Stimulated activated naive B cell treated with anti-CD40 and anti-IgM and Interleukin-4, amounts not matched to agents 10 μg/mL and 1 μg/mL and 100 μg/mL, for 72 hours (primary cell): ENCODE results near the gene PLD6.
A peak's percentile ranks its signal among the peaks of the same experiment; 100 is the strongest.
"Not testable (repeated sequence)": the region's sequence is repeated elsewhere in the genome, so short reads cannot be mapped to it uniquely, and the experiment has no call there.

Experiments
- ATAC-seq, 2 donors: fragments of 150-1000 bp; cut with Tn5 transposase; replicated peaks; 2 replicates each; pipeline ENCODE4 v1.10.0; 2021; ENCODE audit warnings: moderate library complexity in 1 of 2
- DNase-seq: peaks from one replicate; pipeline ENCODE4 v3.0.0; 2021
- H3K27ac Mint-ChIP-seq: one replicate; pipeline ENCODE4 v1.8.0; 2022; ENCODE audit warnings: mild to moderate bottlenecking, mixed read lengths
- H3K27me3 Mint-ChIP-seq, 2 donors: one replicate each; pipeline ENCODE4 v1.8.0; 2022; ENCODE audit warnings: mixed read lengths in 2 of 2
- H3K36me3 Mint-ChIP-seq, 2 donors: one replicate each; pipeline ENCODE4 v1.8.0; 2022; ENCODE audit warnings: mixed read lengths in 2 of 2, mild to moderate bottlenecking in 1 of 2
- H3K4me1 Mint-ChIP-seq, 2 donors: one replicate each; pipeline ENCODE4 v1.8.0; 2022; ENCODE audit warnings: mixed read lengths in 2 of 2, mild to moderate bottlenecking in 1 of 2
- H3K4me3 Mint-ChIP-seq, 2 donors: one replicate each; pipeline ENCODE4 v1.8.0; 2022; ENCODE audit warnings: mild to moderate bottlenecking in 2 of 2, mixed read lengths in 2 of 2, moderate library complexity in 1 of 2
- H3K9me3 Mint-ChIP-seq, 2 donors: one replicate each; pipeline ENCODE4 v1.8.0; 2022; ENCODE audit warnings: mixed read lengths in 2 of 2, mild to moderate bottlenecking in 1 of 2

Gene PLD6

DNA sequence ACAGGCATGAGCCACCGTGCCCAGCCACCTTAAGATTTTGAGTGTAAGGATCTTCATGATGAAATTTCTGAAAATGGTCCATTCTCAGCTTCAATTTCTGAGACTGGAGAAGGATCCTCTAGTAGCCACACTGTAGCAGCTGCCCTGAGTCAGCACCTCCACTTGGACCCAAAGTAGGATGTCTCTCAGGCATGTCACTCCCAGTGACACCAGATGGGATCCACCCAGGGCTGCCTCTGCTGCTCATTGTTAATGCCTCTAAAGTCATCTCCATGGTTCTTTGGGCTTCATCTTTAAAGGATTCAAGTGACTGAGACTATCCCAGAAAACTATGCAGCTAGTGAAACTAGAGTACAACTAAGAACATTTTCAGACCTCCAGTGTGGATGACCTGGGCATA, 7.9 kb downstream of the PLD6 start:
- no peaks in the 10 kb centered on the region for H3K27me3 Mint-ChIP-seq
- DNase-seq, result no peak
- H3K27ac Mint-ChIP-seq, result no peak overlapping the region
- no peaks in the 10 kb centered on the region for H3K9me3 Mint-ChIP-seq
- peaks cover 6 to 12% of the 10 kb centered on the region in 2 donors for H3K4me1 Mint-ChIP-seq
- no peak for ATAC-seq
- H3K36me3 Mint-ChIP-seq, result peaks cover 20 to 41% of the 10 kb centered on the region in 2 donors
- H3K4me3 Mint-ChIP-seq, result no peak overlapping the region

DNA sequence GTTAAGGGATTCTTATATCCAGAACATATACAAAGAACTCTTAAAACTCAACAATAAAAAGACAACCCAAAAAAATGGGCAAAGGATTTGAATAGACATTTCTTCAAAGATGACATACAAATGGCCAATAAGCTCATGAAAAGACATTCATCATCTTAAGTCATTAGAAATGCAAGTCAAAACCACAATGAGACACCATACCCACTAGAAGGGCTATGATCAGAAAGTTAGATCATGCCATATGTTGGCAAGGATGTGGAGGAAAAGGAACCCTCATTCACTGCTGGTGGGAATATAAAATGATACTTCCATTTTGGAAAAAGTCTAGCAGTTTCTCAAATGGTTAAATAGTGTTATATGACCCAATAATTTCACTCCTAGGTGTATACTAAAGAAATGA, 9.4 kb downstream of the PLD6 start:
- Mint-ChIP-seq H3K27ac (peak overlapping the region; percentile 14), H3K9me3 (no peaks in the 10 kb centered on the region), H3K4me3 (no peak overlapping the region), H3K36me3 (peaks cover 12 to 29% of the 10 kb centered on the region in 2 donors), H3K27me3 (no peaks in the 10 kb centered on the region), H3K4me1 (peaks cover 6 to 15% of the 10 kb centered on the region in 2 donors)
- ATAC-seq (no peak), DNase-seq (no peak)

DNA sequence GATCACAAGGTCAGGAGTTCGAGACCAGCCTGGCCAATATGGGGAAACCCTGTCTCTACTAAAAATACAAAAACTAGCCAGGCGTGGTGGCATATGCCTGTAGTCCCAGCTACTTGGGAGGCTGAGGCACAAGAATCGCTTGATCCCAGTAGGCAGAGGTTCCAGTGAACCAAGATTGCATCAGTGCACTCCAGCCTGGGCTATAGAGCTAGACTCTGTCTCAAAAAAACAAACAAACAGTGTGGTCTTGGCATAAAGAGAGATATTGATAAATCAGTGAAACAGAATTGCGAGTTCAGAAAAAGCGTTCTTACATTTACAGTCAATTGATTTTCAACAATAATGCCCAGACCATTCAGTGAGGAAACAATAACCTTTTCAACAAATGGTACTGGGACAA, 10.7 kb downstream of the PLD6 start:
- H3K27me3 Mint-ChIP-seq, H3K9me3 Mint-ChIP-seq, H3K4me3 Mint-ChIP-seq, DNase-seq, H3K27ac Mint-ChIP-seq, ATAC-seq: not testable (repeated sequence)
- H3K36me3 Mint-ChIP-seq, result peaks cover 5 to 22% of the 10 kb centered on the region in 2 donors
- peaks cover 6 to 23% of the 10 kb centered on the region in 2 donors for H3K4me1 Mint-ChIP-seq

DNA sequence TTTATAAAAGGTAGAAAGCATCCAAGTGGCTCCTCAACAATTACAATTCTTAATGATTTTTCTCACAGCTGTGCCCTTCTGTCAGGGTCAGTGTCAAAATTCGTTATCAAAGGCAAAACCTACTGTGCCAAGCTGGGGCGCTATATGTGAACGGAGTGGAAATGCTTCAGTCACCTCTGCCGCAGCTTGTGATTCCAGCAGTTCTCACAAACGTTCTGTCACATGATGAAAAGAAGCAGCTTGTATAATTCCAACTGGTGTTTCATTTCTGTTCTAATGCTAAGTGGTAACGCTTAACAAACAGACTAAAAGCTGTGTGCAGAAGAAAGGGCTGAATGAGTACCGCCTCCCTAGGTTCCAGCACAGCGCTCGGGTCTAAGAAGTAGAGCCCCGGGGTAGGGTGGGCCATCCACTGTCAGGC, 14.2 kb downstream of the PLD6 start:
- Mint-ChIP-seq H3K27me3 (no peaks in the 10 kb centered on the region), H3K4me1 (peaks cover 1 to 17% of the 10 kb centered on the region in 2 donors), H3K4me3 (no peak overlapping the region), H3K27ac (no peak overlapping the region), H3K36me3 (peaks cover 4 to 12% of the 10 kb centered on the region in 2 donors), H3K9me3 (no peaks in the 10 kb centered on the region)
- peak; percentile 38 to 52 for ATAC-seq
- DNase-seq, result no peak

DNA sequence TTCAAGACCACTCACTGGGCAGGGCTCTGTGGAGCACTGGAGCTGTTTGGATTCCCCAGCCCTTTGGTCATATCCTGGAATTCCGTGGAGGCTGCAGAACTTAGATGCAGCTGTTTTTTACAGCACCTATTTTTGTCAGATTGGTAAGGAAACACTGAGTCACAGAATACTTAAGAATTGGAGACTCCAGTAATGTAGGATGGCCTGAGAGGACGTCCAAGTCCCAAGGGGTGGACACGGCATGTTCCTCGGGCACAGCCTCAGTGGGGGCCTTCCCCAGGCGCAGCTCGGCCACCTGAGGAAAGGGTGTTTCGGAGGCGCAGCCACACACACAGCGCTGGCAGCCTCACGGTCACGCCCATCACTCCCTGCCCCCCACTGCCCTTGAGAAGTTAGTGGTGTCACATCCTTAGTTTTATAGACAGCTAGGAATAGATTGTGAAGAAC, 14.8 kb downstream of the PLD6 start:
- ATAC-seq (no peak), DNase-seq (no peak)
- H3K9me3 Mint-ChIP-seq, result no peaks in the 10 kb centered on the region
- H3K4me1 Mint-ChIP-seq, result peaks cover 0 to 17% of the 10 kb centered on the region in 2 donors
- peaks cover 6 to 13% of the 10 kb centered on the region in 2 donors for H3K36me3 Mint-ChIP-seq
- H3K4me3 Mint-ChIP-seq, result no peak overlapping the region
- H3K27ac Mint-ChIP-seq, result no peak overlapping the region
- no peaks in the 10 kb centered on the region for H3K27me3 Mint-ChIP-seq

DNA sequence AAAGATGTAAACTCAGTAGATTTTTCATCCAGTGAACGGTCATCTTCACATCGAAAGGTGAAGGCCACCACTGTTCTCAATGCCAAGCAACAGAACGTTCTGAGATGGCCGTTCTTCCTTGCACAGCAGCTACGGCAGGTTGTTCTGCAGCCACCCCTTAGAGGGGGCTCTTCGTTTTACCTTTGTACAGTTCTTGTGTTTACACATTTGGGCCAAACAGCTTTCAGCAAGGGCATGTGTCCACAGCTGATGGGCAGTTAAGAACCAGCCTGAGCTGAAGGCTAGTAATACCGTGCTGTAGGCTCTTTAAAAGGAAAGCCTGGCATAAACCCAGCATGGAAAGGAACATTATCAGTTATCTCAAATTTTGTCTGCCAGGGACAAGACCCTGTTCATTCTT, 15.9 kb downstream of the PLD6 start:
- ATAC-seq (no peak), DNase-seq (no peak)
- peaks cover 11 to 22% of the 10 kb centered on the region in 2 donors for H3K36me3 Mint-ChIP-seq
- no peak overlapping the region for H3K27ac Mint-ChIP-seq
- no peak overlapping the region for H3K4me3 Mint-ChIP-seq
- peaks cover 4 to 29% of the 10 kb centered on the region in 2 donors for H3K4me1 Mint-ChIP-seq
- no peaks in the 10 kb centered on the region for H3K9me3 Mint-ChIP-seq
- no peaks in the 10 kb centered on the region for H3K27me3 Mint-ChIP-seq

DNA sequence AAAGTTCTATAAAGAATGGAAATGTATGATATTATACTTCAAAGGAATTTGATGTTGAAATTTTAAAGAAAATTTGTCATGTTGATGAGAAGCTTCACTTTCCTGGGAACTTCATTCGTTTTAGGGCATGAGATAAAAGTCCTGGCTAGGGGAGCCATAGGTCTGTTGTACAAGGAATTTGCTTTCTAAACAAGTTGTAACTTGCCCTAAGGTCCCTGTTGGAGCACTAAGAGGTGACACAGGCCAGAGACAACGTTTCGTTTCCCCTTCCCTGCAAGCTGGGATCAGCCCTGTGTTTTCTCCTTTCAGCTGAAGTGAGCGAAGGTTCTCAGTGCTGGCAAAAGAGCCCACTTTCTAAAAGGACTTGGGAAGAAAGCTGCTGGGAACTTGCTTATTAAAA, 16.6 kb downstream of the PLD6 start:
- Mint-ChIP-seq H3K36me3 (peaks cover 13 to 28% of the 10 kb centered on the region in 2 donors), H3K9me3 (no peaks in the 10 kb centered on the region), H3K4me3 (no peak overlapping the region), H3K27me3 (no peaks in the 10 kb centered on the region), H3K27ac (peak overlapping the region; percentile 51), H3K4me1 (peaks cover 9 to 34% of the 10 kb centered on the region in 2 donors)
- no peak for DNase-seq
- ATAC-seq, result no peak

DNA sequence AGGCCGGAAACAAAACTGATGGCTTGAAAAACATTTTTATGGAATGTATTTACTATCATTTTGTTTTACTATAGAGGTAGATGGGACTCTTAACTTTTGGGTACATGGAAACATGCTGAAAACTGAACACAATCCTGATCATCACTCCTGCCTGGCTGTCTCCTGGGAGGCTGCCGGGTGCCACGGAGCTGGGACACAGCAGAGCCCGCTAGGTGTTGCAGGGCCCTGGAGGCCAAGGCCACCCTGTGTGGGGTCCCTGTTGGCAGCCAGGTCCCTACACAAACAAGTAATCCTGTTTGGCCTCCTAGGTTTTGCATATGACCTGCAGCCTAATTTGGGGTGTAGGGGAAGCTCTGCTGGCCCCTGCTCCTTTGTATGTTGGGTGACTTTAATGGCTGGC, 17.5 kb downstream of the PLD6 start:
- Mint-ChIP-seq H3K9me3 (no peaks in the 10 kb centered on the region), H3K27me3 (no peaks in the 10 kb centered on the region), H3K36me3 (peaks cover 19 to 37% of the 10 kb centered on the region in 2 donors), H3K4me3 (no peak overlapping the region), H3K27ac (no peak overlapping the region), H3K4me1 (peaks cover 13 to 40% of the 10 kb centered on the region in 2 donors)
- DNase-seq (no peak), ATAC-seq (no peak)

DNA sequence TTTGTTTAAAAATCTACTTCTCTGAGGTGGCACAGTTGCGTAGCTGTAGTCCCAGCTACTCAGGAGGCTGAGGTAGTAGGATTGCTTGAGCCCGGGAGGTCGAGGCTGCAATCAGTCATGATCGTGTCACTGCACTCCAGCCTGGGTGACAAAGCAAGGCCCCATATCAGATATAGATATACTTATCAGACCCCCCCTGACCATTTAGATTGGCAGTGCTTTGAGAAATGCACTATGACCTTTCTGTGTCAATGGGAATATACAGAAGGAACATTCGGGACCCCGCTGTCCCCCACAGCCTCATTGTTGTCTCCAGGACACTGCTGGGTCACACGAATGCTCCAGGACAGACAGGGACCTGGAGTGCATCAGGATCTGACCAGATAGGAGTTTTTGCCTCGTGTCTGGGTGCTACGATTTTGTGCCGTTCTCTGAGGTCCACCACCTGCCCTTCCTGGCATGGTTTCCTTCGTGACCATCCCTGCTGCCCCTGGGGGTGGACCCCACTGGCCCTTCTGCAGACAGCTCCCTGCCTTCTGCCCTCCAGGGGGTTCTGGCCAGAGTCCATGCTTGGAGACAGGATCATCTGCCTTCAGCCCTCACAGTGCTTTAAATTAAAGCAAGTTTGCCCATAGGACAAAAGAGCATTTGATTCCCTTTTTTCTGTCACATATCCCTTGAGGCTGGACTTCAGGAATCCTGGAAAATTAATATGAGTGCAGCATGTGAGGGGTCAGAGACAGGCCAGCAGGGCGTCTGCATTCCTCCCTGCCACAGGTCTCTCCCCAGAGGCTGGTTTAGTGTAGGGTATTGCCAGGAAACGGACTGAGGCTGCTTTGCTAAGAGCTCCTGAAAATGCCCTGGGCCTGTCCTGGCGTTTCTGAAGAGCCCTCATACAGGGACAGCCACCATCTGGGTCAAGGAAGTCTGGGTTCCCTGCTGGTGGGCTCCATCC, 19.3 kb downstream of the PLD6 start:
- no peak for DNase-seq
- no peaks in the 10 kb centered on the region for H3K27me3 Mint-ChIP-seq
- no peak overlapping the region for H3K4me3 Mint-ChIP-seq
- H3K9me3 Mint-ChIP-seq, result no peaks in the 10 kb centered on the region
- peaks cover 25 to 42% of the 10 kb centered on the region in 2 donors for H3K36me3 Mint-ChIP-seq
- no peak for ATAC-seq
- H3K27ac Mint-ChIP-seq, result no peak overlapping the region
- peaks cover 19 to 49% of the 10 kb centered on the region in 2 donors for H3K4me1 Mint-ChIP-seq

DNA sequence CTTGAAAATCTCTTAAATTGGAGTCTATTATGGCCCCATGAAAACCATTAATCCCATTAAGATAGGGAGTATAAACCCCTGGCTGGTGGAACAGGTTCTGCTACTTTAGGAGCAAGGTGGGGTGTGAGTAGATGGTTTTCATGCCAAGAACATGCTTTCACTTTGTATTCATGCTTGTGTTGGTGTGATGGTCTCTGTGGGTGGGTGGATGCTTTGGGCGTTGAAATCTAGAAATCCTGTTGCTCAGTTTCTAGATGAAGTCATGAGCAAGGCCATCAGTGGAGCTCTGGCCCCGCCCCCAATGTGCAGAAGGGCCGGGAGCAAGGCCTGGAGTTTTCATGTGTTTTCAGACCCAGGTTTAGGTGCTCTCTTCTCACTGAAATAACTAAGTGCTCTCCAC, 20.1 kb downstream of the PLD6 start:
- Mint-ChIP-seq H3K4me3 (no peak overlapping the region), H3K9me3 (no peaks in the 10 kb centered on the region), H3K27ac (no peak overlapping the region), H3K36me3 (peaks cover 29 to 46% of the 10 kb centered on the region in 2 donors), H3K4me1 (peaks cover 24 to 49% of the 10 kb centered on the region in 2 donors), H3K27me3 (no peaks in the 10 kb centered on the region)
- DNase-seq (no peak), ATAC-seq (no peak)

DNA sequence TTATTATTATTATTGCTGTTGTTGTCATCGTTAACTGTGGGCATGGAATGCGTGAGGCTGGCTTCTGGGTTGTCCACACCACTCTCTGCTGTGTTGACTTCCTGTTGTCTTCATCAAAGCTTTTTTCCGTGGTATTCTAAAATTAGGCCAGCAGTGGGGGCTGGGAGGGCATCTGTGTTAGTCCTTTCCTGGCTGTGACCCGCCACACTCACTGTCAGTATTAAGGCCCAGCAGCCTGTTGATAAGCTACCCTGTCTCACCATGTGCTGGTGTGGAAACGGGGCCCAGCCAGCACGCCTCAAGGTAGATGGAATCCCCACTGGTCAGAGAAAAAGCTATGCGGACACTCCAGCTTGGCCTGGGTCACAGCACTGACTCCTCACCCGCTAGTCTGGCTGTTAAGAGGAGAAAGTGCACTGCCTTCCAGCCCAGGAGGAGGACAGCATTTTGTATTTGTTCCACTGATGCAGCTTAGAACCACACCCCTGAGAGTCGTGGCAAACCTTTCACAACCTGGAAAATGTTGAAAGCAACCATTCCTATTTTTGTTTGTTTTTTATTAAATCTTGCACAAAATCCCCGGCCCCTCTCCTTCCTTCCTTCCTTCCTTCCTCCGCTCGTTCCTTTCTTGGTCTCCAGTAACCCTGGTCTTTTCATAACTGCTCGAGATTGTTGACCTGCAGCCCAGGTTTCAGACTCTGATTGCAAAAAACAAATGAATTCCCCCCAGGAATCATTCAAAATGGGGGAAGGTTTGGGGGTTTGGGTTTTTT, 21.0 kb downstream of the PLD6 start:
- peaks cover 30 to 57% of the 10 kb centered on the region in 2 donors for H3K4me1 Mint-ChIP-seq
- H3K9me3 Mint-ChIP-seq, DNase-seq, H3K27me3 Mint-ChIP-seq: not testable (repeated sequence)
- peak; percentile 26 to 66 for ATAC-seq
- peaks cover 37 to 52% of the 10 kb centered on the region in 2 donors for H3K36me3 Mint-ChIP-seq
- peak overlapping the region; percentile 56 for H3K27ac Mint-ChIP-seq
- H3K4me3 Mint-ChIP-seq, result peak overlapping the region; percentile 41 to 44

DNA sequence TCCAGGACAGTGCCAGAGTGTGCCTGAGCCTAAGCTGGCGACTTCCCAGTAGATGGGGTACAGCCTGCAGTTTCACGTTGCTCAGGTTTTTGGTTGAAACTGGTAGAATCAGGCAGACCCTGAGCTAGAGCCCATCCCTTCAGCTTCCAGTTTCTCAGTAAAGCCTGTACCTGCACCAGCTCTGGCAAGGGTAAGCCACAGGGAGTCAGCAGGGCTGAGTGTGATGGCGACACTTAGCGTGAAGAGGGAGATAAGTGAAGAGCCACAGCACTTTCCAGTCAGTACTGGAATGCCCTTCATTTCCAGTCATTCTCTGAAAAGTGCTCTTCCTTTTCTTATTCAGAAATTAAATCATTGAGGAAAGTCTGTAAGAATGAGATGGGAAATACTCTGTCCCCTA, 22.4 kb downstream of the PLD6 start:
- H3K27me3 Mint-ChIP-seq, result no peaks in the 10 kb centered on the region
- no peak overlapping the region for H3K27ac Mint-ChIP-seq
- peaks cover 45 to 61% of the 10 kb centered on the region in 2 donors for H3K36me3 Mint-ChIP-seq
- peaks cover 36 to 69% of the 10 kb centered on the region in 2 donors for H3K4me1 Mint-ChIP-seq
- DNase-seq, result no peak
- no peak overlapping the region for H3K4me3 Mint-ChIP-seq
- ATAC-seq, result no peak
- H3K9me3 Mint-ChIP-seq, result no peaks in the 10 kb centered on the region

DNA sequence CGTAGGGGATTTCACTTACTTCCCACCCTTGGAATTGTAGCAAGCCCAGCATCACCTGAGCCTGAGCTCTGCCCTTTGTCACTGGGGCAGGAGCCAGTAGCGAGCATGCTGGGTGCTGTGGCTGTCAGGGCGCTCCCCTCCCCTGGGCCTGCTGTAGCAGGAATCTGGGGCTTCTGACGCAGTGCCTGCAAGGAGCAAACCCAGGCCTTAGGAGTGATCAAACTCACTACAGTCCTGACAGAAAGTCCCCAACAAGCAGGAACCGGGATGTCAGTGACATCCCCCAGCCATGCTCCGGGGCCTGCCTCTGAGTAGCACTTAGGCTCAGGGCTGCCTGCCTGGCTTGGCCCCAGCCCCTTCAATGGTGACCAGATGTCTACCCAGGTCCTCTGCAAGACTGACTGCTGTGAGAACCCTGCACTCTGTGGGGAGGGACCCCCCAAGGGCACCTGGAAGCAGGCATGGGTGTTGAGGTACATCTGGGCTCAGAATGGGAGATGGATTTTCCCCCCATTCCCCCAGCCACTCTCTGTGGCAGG, 23.5 kb downstream of the PLD6 start:
- H3K27ac Mint-ChIP-seq, result peak overlapping the region; percentile 94
- no peak for DNase-seq

More for the DNA sequence above, 23.5 kb downstream of the PLD6 start:
- H3K4me1 Mint-ChIP-seq, result peaks cover 39 to 75% of the 10 kb centered on the region in 2 donors
- H3K4me3 Mint-ChIP-seq, result peak overlapping the region in 1 of 2 donors; percentile 79
- H3K27me3 Mint-ChIP-seq, result no peaks in the 10 kb centered on the region
- ATAC-seq, result peak; percentile 10 to 16
- peaks cover 51 to 61% of the 10 kb centered on the region in 2 donors for H3K36me3 Mint-ChIP-seq
- H3K9me3 Mint-ChIP-seq, result no peaks in the 10 kb centered on the region
